Nucleus accumbens (tissue), 56 donors: Measurements from ENCODE around the gene NMNAT3.

Experiments used
- DNase-seq, 56 donors: peaks; one replicate each; lab custom pipeline; 2025; lab: John Stamatoyannopoulos, UW

The NMNAT3 gene

GRCh38 chr3:139676108-139676507, 1.7 kb downstream of the NMNAT3 start:
- DNase-seq, result no peak

GRCh38 chr3:139675327-139675726, 2.4 kb downstream of the NMNAT3 start:
- DNase-seq, result peak in 2 of 56 donors; percentile 4 to 13

- DNase-seq, result no peak
Observed at GRCh38 chr3:139674571-139675260, 3.1 kb downstream of the NMNAT3 start.

- peak in 5 of 56 donors; percentile 2 to 29 (median 14) for DNase-seq
Observed at GRCh38 chr3:139672884-139673283, 4.9 kb downstream of the NMNAT3 start.

- DNase-seq, result peak in 4 of 56 donors; percentile 4 to 18 (median 10)
Observed at GRCh38 chr3:139671863-139672646, 5.7 kb downstream of the NMNAT3 start.

- no peak for DNase-seq
Observed at GRCh38 chr3:139671107-139671506, 6.7 kb downstream of the NMNAT3 start.

- DNase-seq, result no peak
Observed at GRCh38 chr3:139670196-139670595, 7.6 kb downstream of the NMNAT3 start.

GRCh38 chr3:139668332-139668731, 9.4 kb downstream of the NMNAT3 start:
- DNase-seq, result no peak

- no peak for DNase-seq
Observed at GRCh38 chr3:139664958-139665357, 12.8 kb downstream of the NMNAT3 start.

- no peak for DNase-seq
Observed at GRCh38 chr3:139660269-139660668, 17.5 kb downstream of the NMNAT3 start.

GRCh38 chr3:139659511-139659910, 18.3 kb downstream of the NMNAT3 start:
- no peak for DNase-seq

GRCh38 chr3:139657936-139658335, 19.8 kb downstream of the NMNAT3 start:
- no peak for DNase-seq

GRCh38 chr3:139657434-139657833, 20.3 kb downstream of the NMNAT3 start:
- DNase-seq, result no peak

- no peak for DNase-seq
Observed at GRCh38 chr3:139655909-139656595, 21.7 kb downstream of the NMNAT3 start.

- no peak for DNase-seq
Observed at GRCh38 chr3:139654637-139655365, 23.0 kb downstream of the NMNAT3 start.

GRCh38 chr3:139653582-139653981, 24.2 kb downstream of the NMNAT3 start:
- no peak for DNase-seq

- DNase-seq, result no peak
Observed at GRCh38 chr3:139652561-139652960, 25.2 kb downstream of the NMNAT3 start.

- no peak for DNase-seq
Observed at GRCh38 chr3:139647866-139648435, 29.8 kb downstream of the NMNAT3 start.

GRCh38 chr3:139646512-139646911, 31.3 kb downstream of the NMNAT3 start:
- DNase-seq, result no peak

- no peak for DNase-seq
Observed at GRCh38 chr3:139642996-139643395, 34.8 kb downstream of the NMNAT3 start.
